ENCODE results near the gene QRICH1. TPM values are rescaled to one million over a fixed set of nuclear protein-coding genes. Genes with fewer than 3 reads are reported as not detected.

Gene QRICH1
- total and polyA plus RNA-seq, 2 of the 13 experiments (the other 11 are each of a cell fraction or from before 2014, with no cell fraction given), result 52.6 to 102 TPM

GRCh38 chr3:49021213-49021812, 72.6 kb downstream of the QRICH1 start (continued):
- TF ChIP-seq THRA (CRISPR knock-in tag; IDR thresholded peaks at IDR 0.05; ENCODE audit: borderline replicate concordance), result peak; percentile 78
- TF ChIP-seq HCFC1 (IDR thresholded peaks at IDR 0.05; ENCODE audit: low read depth, low read length), result no peak
- peak; percentile 68 for TF ChIP-seq IKZF5 (CRISPR knock-in tag; IDR thresholded peaks at IDR 0.05)
- TF ChIP-seq ZNF33A (CRISPR knock-in tag; IDR thresholded peaks at IDR 0.05; ENCODE audit: borderline replicate concordance), result peak; percentile 91
- peak; percentile 50; the same call in 1 of the 2 replicates for TF ChIP-seq GATAD2A (CRISPR knock-in tag; IDR thresholded peaks at IDR 0.05)
- 0 out of 2 replicates have a peak, but pooled peaks have one; percentile 75 for TF ChIP-seq IRX3 (CRISPR knock-in tag; IDR thresholded peaks at IDR 0.05; ENCODE audit: borderline replicate concordance, low read depth)
- TF ChIP-seq E2F5 (CRISPR knock-in tag; conservative IDR thresholded peaks at IDR 0.05), result no peak
- TF ChIP-seq TSC22D2 (CRISPR knock-in tag; IDR thresholded peaks at IDR 0.05; ENCODE audit: borderline replicate concordance), result 0 out of 2 replicates have a peak, but pooled peaks have one; percentile 69
- TF ChIP-seq ARNT2 (CRISPR knock-in tag; IDR thresholded peaks at IDR 0.05; ENCODE audit: low read depth), result peak; percentile 19; the same call in 1 of the 2 replicates
- TF ChIP-seq ZNF296 (CRISPR knock-in tag; conservative IDR thresholded peaks at IDR 0.05), result peak; percentile 82; the same call in 1 of the 2 replicates
- TF ChIP-seq PPARG (CRISPR knock-in tag; conservative IDR thresholded peaks at IDR 0.05), result peak; percentile 29; the same call in 1 of the 2 replicates
- TF ChIP-seq SP5 (CRISPR knock-in tag; IDR thresholded peaks at IDR 0.05; ENCODE audit: borderline replicate concordance, low read depth), result peak; percentile 68
- peak; percentile 26; the same call in 1 of the 2 replicates for TF ChIP-seq PRDM10 (CRISPR knock-in tag; IDR thresholded peaks at IDR 0.05; ENCODE audit: low read depth)
- 0 out of 2 replicates have a peak, but pooled peaks have one; percentile 59 for TF ChIP-seq PAX8 (CRISPR knock-in tag; IDR thresholded peaks at IDR 0.05; ENCODE audit: borderline replicate concordance)
- no peak for TF ChIP-seq PRPF4 (IDR thresholded peaks at IDR 0.05; ENCODE audit: low read depth, low read length, poor library complexity, severe bottlenecking)
- no peak for TF ChIP-seq NFIB (CRISPR knock-in tag; IDR thresholded peaks at IDR 0.05; ENCODE audit: borderline replicate concordance)
- peak; percentile 86 for TF ChIP-seq PHF8 (CRISPR knock-in tag; IDR thresholded peaks at IDR 0.05)
- TF ChIP-seq ZBTB21 (CRISPR knock-in tag; IDR thresholded peaks at IDR 0.05), result 0 out of 2 replicates have a peak, but pooled peaks have one; percentile 34
- 0 out of 2 replicates have a peak, but pooled peaks have one; percentile 66 for TF ChIP-seq AHR (CRISPR knock-in tag; IDR thresholded peaks at IDR 0.05)
- no peak for TF ChIP-seq ZMYM3 (CRISPR knock-in tag; IDR thresholded peaks at IDR 0.05)
- TF ChIP-seq SIX4 (CRISPR knock-in tag; IDR thresholded peaks at IDR 0.05), result peak; percentile 90
- TF ChIP-seq NFKBIZ (CRISPR knock-in tag; IDR thresholded peaks at IDR 0.05), result peak; percentile 82; the same call in 1 of the 2 replicates
- TF ChIP-seq ZNF781 (CRISPR knock-in tag; IDR thresholded peaks at IDR 0.05; ENCODE audit: borderline replicate concordance, not compliant biosample characterization), result no peak
- TF ChIP-seq MAFF (IDR thresholded peaks at IDR 0.05; ENCODE audit: low read depth, low read length), result no peak

Measured in HepG2 (cell line).